HCT116 (cell line): ENCODE data around the gene PRKN. TPM values are rescaled to one million over a fixed set of nuclear protein-coding genes. Genes with fewer than 3 reads are reported as not detected.

Experiments used
- ATAC-seq: fragments of 200-7000 bp; cut with Tn5 transposase; 2 replicates; pipeline ENCODE4 v1.9.1; 2020; ENCODE audit warnings: mild to moderate bottlenecking, moderate library complexity
- BruUV-seq: library from RNA; stranded (reverse); fragments of 400-500 nt; replicated peaks from 2 replicates; lab custom pipeline; 2021; lab: Mats Ljungman, UMichigan
- CTCF ChIA-PET: fragments of 300-600 bp; sonication (Branson Sonifier 250); formaldehyde crosslinking; loops from one replicate; lab custom pipeline; 2021; ENCODE audit warnings: antibody characterized with exemption; lab: Charles Lee
- POLR2A ChIA-PET: fragments of 300-600, 350-600 bp; sonication (Branson Sonifier 250); formaldehyde crosslinking; loops from one replicate; lab custom pipeline; 2021; ENCODE audit warnings: antibody characterized with exemption; lab: Charles Lee
- RAD21 ChIA-PET, 2 experiments: fragments of 300-600 bp; sonication (Branson Sonifier 250); formaldehyde crosslinking; loops; one replicate each; lab custom pipeline; 2023; ENCODE audit warnings: low total read pairs in 2 of 2; ENCODE audit not compliant: uncharacterized antibody in 2 of 2, unreplicated experiment in 2 of 2, low non-redundant PET in 1 of 2; lab: Charles Lee
- DNase-seq: peaks from one replicate; pipeline ENCODE4 v3.0.0-alpha.2; 2010; ENCODE audit warnings: low read depth, low spot score
- H2AFZ ChIP-seq: fragments of 200-600 bp; shearing (Covaris generic), sonication (generic); 2 replicates; pipeline ENCODE4 v1.6.1; 2017; ENCODE audit warnings: low read depth, mixed run types, mixed read lengths, antibody characterized with exemption, low read length; ENCODE audit not compliant: poor library complexity, severe bottlenecking
- H3K27ac ChIP-seq: 2 replicates; pipeline ENCODE4 v1.5.1; 2012; ENCODE audit warnings: low read depth, low read length
- H3K27me3 ChIP-seq: fragments of 200-600 bp; sonication (generic); 2 replicates; pipeline ENCODE4 v1.6.1; 2016; ENCODE audit warnings: mixed run types, low read length, mixed read lengths; ENCODE audit not compliant: insufficient read depth
- H3K36me3 ChIP-seq, 2 experiments: fragments of 200-500 bp in 1 of 2; fragments of 200-600 bp in 1 of 2; sonication (Bioruptor generic) in 1 of 2; sonication (generic) in 1 of 2; 2 replicates each; pipeline versions ENCODE4 v1.5.1 to v1.6.1; 2014 to 2016; ENCODE audit warnings: low read length in 2 of 2, inconsistent platforms in 1 of 2, mixed read lengths in 1 of 2, mixed run types in 1 of 2; ENCODE audit not compliant: insufficient read depth in 2 of 2, control insufficient read depth in 1 of 2
- H3K4me1 ChIP-seq, 2 experiments: fragments of 200-600 bp in 1 of 2; sonication (generic) in 1 of 2; 2 replicates each; pipeline versions ENCODE4 v1.5.1 to v1.6.1; 2012 to 2017; ENCODE audit warnings: low read length in 2 of 2, inconsistent platforms in 1 of 2, mild to moderate bottlenecking in 1 of 2, mixed read lengths in 1 of 2, mixed run types in 1 of 2, moderate library complexity in 1 of 2; ENCODE audit not compliant: insufficient read depth in 2 of 2, control insufficient read depth in 1 of 2
- H3K4me2 ChIP-seq: fragments of 200-600 bp; sonication (generic); 2 replicates; pipeline ENCODE4 v1.6.1; 2017; ENCODE audit warnings: mixed run types, low read length, mixed read lengths
- H3K4me3 ChIP-seq, 2 experiments: fragments of 200-600 bp in 1 of 2; sonication (generic) in 1 of 2; replicated peaks in 1 of 2; 2 replicates each; pipeline ENCODE4 v1.5.1; 2011 to 2016; ENCODE audit warnings: low read length in 2 of 2, control low read depth in 1 of 2, low read depth in 1 of 2, mild to moderate bottlenecking in 1 of 2, mixed read lengths in 1 of 2, mixed run types in 1 of 2
- H3K79me2 ChIP-seq: fragments of 200-600 bp; sonication (generic); 2 replicates; pipeline ENCODE4 v1.6.1; 2017; ENCODE audit warnings: mild to moderate bottlenecking, mixed run types, low read length, moderate library complexity, mixed read lengths; ENCODE audit not compliant: insufficient read depth
- H3K9ac ChIP-seq: fragments of 200-600 bp; sonication (generic); 2 replicates; pipeline ENCODE4 v1.6.1; 2016; ENCODE audit warnings: low read length, mixed read lengths
- H3K9me2 ChIP-seq: fragments of 200-600 bp; sonication (generic), shearing (Covaris generic); 2 replicates; pipeline ENCODE4 v1.6.1; 2017; ENCODE audit warnings: mixed run types, mild to moderate bottlenecking, moderate library complexity; ENCODE audit not compliant: insufficient read depth
- H3K9me3 ChIP-seq, 2 experiments: fragments of 200-500 bp in 1 of 2; fragments of 200-600 bp in 1 of 2; sonication (Bioruptor generic) in 1 of 2; sonication (generic) in 1 of 2; 2 replicates each; pipeline ENCODE4 v1.6.1; 2014 to 2017; ENCODE audit warnings: low read length in 2 of 2, mixed read lengths in 2 of 2, inconsistent platforms in 1 of 2, low read depth in 1 of 2, mild to moderate bottlenecking in 1 of 2, mixed run types in 1 of 2, moderate library complexity in 1 of 2; ENCODE audit not compliant: control insufficient read depth in 1 of 2, insufficient read depth in 1 of 2
- H4K20me1 ChIP-seq: fragments of 200-600 bp; sonication (generic), shearing (Covaris generic); 2 replicates; pipeline ENCODE4 v1.6.1; 2017; ENCODE audit warnings: mixed run types, mild to moderate bottlenecking, moderate library complexity; ENCODE audit not compliant: insufficient read depth
- CBX3 ChIP-seq: IDR thresholded peaks from 2 replicates; pipeline ENCODE4 v1.6.1; 2012; ENCODE audit warnings: low read depth
- CEBPB ChIP-seq: IDR thresholded peaks from 2 replicates; pipeline ENCODE4 v1.6.1; 2012; ENCODE audit warnings: low read depth
- FOSL1 ChIP-seq: IDR thresholded peaks from 2 replicates; pipeline ENCODE4 v1.6.1; 2012; ENCODE audit warnings: low read depth
- JUND ChIP-seq: IDR thresholded peaks from 2 replicates; pipeline ENCODE4 v1.6.1; 2012
- POLR2AphosphoS5 ChIP-seq: IDR thresholded peaks from 2 replicates; pipeline ENCODE4 v1.6.1; 2011; ENCODE audit warnings: mild to moderate bottlenecking, low read depth, low read length, moderate library complexity
- SIN3A ChIP-seq: IDR thresholded peaks from 2 replicates; pipeline ENCODE4 v1.6.1; 2012; ENCODE audit warnings: low read depth
- SP1 ChIP-seq: IDR thresholded peaks from 2 replicates; pipeline ENCODE4 v1.6.1; 2012; ENCODE audit warnings: low read depth
- TCF7L2 ChIP-seq: IDR thresholded peaks from 2 replicates; pipeline ENCODE4 v1.7.0; 2011; ENCODE audit warnings: borderline replicate concordance, inconsistent platforms; ENCODE audit not compliant: insufficient read depth, insufficient read length; ENCODE audit errors: extremely low read depth
- YY1 ChIP-seq: IDR thresholded peaks from 2 replicates; pipeline ENCODE4 v1.6.1; 2011; ENCODE audit warnings: low read length, low read depth, moderate library complexity, mild to moderate bottlenecking; ENCODE audit not compliant: insufficient replicate concordance; ENCODE audit errors: extremely low read depth
- ZFX ChIP-seq: fragments of 450-650 bp; IDR thresholded peaks from 2 replicates; pipeline ENCODE4 v1.6.1; 2017
- intact Hi-C: fragments of 100-400 bp; cut with micrococcal nuclease; formaldehyde crosslinking; loops from 2 replicates; pipeline ENCODE4 v1.10.0; 2022
- total RNA-seq: library from RNA; stranded (reverse); gene quantifications from one replicate; pipeline ENCODE4 v1.2.1, GENCODE V29; 2021; ENCODE audit not compliant: unreplicated experiment
- TF ChIP-seq, protein P1 (sequence below): IDR thresholded peaks from 2 replicates; pipeline ENCODE4 v1.6.1; 2012

Gene PRKN
- total RNA-seq, 1 experiment from 2014 or later = 2.6 TPM

- no peaks in the 10 kb centered on the region for H3K9me3 ChIP-seq
- no peaks in the 10 kb centered on the region for H3K27me3 ChIP-seq
- RAD21 ChIA-PET = interaction anchor here in 1 of 2 experiments (0.7 kb wide), 1 partner anchor 45 kb away, joined by 3 read pairs; no protein-coding TSS in a partner anchor
- intact Hi-C loops = no loop called here
- peak overlapping the region; percentile 4 to 49; a peak in 2 of 4 replicates for H3K4me3 ChIP-seq
- H3K9me2 ChIP-seq = no peaks in the 10 kb centered on the region
- H2AFZ ChIP-seq = peak overlapping the region; percentile 98
- H3K9ac ChIP-seq = peak overlapping the region; percentile 29; the same call in 1 of the 2 replicates
- TF ChIP-seq POLR2AphosphoS5 (peak; percentile 38; the same call in 1 of the 2 replicates), SP1 (peak; percentile 62), JUND (peak; percentile 89), CBX3 (no peak; the same call in 1 of the 2 replicates), CEBPB (0 out of 2 replicates have a peak, but pooled peaks have one; percentile 15), YY1 (peak; percentile 81), SIN3A (0 out of 2 replicates have a peak, but pooled peaks have one; percentile 31), TCF7L2 (peak; percentile 41), ZFX (no peak), FOSL1 (peak; percentile 82)
- TF ChIP-seq, protein P1, sequence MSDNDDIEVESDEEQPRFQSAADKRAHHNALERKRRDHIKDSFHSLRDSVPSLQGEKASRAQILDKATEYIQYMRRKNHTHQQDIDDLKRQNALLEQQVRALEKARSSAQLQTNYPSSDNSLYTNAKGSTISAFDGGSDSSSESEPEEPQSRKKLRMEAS = 0 out of 2 replicates have a peak, but pooled peaks have one; percentile 19
- H3K36me3 ChIP-seq = no peaks in the 10 kb centered on the region
- DNase-seq = peak; percentile 40
- no peak overlapping the region for H3K27ac ChIP-seq
- BruUV-seq = no TSS peak
- H3K79me2 ChIP-seq = no peaks in the 10 kb centered on the region
- peaks cover 14 to 39% of the 10 kb centered on the region in 2 experiments; a peak in 3 of 4 replicates for H3K4me1 ChIP-seq
- H4K20me1 ChIP-seq = no peaks in the 10 kb centered on the region
- POLR2A ChIA-PET = interaction anchor here (1.5 kb wide), 1 partner anchor 26 kb away, joined by 3 read pairs; no protein-coding TSS in a partner anchor
- peak; percentile 77 for ATAC-seq
- H3K4me2 ChIP-seq = peak overlapping the region; percentile 78
- CTCF ChIA-PET = interaction anchor here (3.9 kb wide), 1 partner anchor 21 kb away, joined by 16 read pairs; no protein-coding TSS in a partner anchor
Measured at GRCh38 chr6:161439093-161439492, 1288.5 kb downstream of the PRKN start.
